HG02973 (cell line): ENCODE measurements around the gene JAM3.

Source experiments
- ATAC-seq: cut with Tn5 transposase; IDR thresholded peaks from one replicate; pipeline ENCODE4 v1.9.1; 2021; ENCODE audit warnings: moderate library complexity; ENCODE audit not compliant: unreplicated experiment

JAM3 gene

GRCh38 chr11:134142536-134142935 is 73.7 kb downstream of the JAM3 start:
- no peak for ATAC-seq

GRCh38 chr11:134143801-134144200 is 74.9 kb downstream of the JAM3 start:
- ATAC-seq = no peak

- no peak for ATAC-seq
Observed at GRCh38 chr11:134144744-134145143, 75.9 kb downstream of the JAM3 start.

DNA sequence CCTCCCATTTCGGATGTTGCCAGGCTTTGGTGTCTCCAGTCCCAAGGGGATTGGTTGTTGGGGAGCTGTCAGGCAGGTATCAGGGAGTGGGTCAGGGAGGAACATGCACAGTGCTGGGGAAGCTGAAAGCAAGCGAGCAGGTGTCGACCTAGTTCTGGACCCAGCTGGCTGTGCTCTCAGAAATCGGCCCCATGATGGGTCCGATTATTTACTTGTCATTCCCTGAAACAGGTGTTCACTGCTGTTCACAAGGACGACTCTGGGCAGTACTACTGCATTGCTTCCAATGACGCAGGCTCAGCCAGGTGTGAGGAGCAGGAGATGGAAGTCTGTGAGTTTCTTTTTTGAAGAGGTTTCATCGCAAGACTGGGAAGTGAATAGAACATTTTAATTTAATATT is 76.8 kb downstream of the JAM3 start:
- ATAC-seq = no peak

GRCh38 chr11:134146598-134146997 is 77.7 kb downstream of the JAM3 start:
- no peak for ATAC-seq

GRCh38 chr11:134149371-134149770 is 80.5 kb downstream of the JAM3 start:
- ATAC-seq = no peak

DNA sequence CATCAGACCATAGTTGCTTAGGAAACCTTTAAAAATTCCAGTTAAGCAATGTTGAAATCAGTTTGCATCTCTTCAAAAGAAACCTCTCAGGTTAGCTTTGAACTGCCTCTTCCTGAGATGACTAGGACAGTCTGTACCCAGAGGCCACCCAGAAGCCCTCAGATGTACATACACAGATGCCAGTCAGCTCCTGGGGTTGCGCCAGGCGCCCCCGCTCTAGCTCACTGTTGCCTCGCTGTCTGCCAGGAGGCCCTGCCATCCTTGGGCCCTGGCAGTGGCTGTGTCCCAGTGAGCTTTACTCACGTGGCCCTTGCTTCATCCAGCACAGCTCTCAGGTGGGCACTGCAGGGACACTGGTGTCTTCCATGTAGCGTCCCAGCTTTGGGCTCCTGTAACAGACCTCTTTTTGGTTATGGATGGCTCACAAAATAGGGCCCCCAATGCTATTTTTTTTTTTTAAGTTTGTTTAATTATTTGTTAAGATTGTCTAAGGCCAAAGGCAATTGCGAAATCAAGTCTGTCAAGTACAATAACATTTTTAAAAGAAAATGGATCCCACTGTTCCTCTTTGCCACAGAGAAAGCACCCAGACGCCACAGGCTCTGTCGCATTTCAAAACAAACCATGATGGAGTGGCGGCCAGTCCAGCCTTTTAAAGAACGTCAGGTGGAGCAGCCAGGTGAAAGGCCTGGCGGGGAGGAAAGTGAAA is 81.5 kb downstream of the JAM3 start:
- ATAC-seq = no peak

DNA sequence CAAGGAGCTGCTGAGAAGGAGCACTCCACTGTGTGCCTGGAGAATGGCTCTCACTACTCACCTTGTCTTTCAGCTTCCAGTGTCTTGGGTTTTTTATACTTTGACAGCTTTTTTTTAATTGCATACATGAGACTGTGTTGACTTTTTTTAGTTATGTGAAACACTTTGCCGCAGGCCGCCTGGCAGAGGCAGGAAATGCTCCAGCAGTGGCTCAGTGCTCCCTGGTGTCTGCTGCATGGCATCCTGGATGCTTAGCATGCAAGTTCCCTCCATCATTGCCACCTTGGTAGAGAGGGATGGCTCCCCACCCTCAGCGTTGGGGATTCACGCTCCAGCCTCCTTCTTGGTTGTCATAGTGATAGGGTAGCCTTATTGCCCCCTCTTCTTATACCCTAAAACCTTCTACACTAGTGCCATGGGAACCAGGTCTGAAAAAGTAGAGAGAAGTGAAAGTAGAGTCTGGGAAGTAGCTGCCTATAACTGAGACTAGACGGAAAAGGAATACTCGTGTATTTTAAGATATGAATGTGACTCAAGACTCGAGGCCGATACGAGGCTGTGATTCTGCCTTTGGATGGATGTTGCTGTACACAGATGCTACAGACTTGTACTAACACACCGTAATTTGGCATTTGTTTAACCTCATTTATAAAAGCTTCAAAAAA is 82.3 kb downstream of the JAM3 start:
- ATAC-seq = no peak

GRCh38 chr11:134152696-134153095 is 83.8 kb downstream of the JAM3 start:
- ATAC-seq = no peak

- no peak for ATAC-seq
Observed at GRCh38 chr11:134153147-134153905, 84.5 kb downstream of the JAM3 start.

GRCh38 chr11:134154441-134154840 is 85.6 kb downstream of the JAM3 start:
- ATAC-seq = no peak

GRCh38 chr11:134155456-134155855 is 86.6 kb downstream of the JAM3 start:
- ATAC-seq = no peak

- no peak for ATAC-seq
Observed at GRCh38 chr11:134155946-134156865, 87.3 kb downstream of the JAM3 start.

GRCh38 chr11:134157451-134157850 is 88.6 kb downstream of the JAM3 start:
- ATAC-seq = no peak

DNA sequence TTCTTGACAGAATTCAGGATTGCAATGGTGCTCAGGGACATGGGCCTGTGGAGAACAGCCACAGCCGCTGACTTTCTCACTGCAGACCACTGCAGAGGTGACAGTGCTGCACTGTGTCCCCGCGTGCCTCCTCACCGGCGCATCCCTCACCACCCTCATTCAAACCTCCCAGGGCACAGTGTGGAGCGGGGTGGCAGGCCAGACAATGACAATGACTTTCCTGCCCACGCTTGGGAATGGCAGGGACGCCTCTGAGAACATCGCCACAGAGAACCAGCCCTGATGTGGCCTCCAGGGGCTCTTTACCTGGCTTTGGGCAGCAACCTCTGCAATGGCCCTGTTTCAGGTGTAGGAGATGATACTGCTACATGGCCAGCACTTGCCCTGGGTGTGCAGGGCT is 89.2 kb downstream of the JAM3 start:
- ATAC-seq = no peak

GRCh38 chr11:134159652-134160051 is 90.8 kb downstream of the JAM3 start:
- no peak for ATAC-seq

DNA sequence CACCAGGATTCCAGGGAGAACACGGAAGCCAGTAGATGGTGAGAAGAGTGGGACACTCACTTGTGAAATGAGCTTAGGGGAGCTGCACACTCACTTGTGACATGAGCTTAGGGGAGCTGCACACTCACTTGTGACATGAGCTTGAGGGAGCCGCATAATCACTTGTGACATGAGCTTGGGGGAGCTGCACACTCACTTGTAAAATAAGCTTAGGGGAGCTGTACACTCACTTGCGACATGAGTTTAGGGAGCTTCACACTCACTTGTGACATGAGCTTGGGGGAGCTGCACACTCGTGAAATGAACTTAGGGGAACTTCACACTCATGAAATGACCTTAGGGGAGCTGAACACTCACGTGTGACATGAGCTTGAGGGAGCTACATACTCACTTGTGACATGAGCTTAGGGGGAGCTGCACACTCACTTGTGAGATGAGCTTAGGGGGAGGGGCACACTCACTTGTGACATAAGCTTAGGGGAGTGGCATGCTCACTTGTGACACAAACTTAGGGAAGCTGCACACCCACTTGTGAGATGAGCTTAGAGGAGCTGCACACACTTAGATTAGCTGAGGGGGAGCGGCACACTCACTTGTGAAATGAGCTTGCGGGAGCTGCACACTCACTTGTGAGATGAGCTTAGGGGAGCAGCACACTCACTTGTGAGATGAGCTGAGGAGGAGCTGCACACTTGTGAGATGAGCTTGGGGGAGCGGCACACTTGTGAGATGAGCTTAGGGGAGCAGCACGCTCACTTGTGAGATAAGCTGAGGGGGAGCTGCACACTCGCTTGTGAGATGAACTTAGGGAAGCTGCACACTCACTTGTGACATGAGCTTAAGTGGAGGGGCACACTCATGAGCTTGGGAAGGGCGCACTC is 95.9 kb downstream of the JAM3 start:
- ATAC-seq = no peak

- ATAC-seq = no peak
Observed at GRCh38 chr11:134170177-134170918, 101.5 kb downstream of the JAM3 start.

- ATAC-seq = no peak
Observed at GRCh38 chr11:134170919-134171281, 102.0 kb downstream of the JAM3 start.
